M059J (cell line): ENCODE results near the gene SLC38A10. TPM values are rescaled to one million over a fixed set of nuclear protein-coding genes. Genes with fewer than 3 reads are reported as not detected.

Experiments used
- DNase-seq: peaks from one replicate; pipeline ENCODE4 v3.0.0-alpha.2; 2012; ENCODE audit warnings: low read depth
- total RNA-seq: library from RNA; depleted of rRNA; stranded (reverse); fragments of >200 nt; shearing (Covaris generic); gene quantifications from 2 replicates; pipeline ENCODE4 v1.2.3, GENCODE V29; 2014

SLC38A10 gene
- total RNA-seq, 1 experiment from 2014 or later = 119 TPM

GRCh38 chr17:81298991-81299738 lies 4.1 kb upstream of the SLC38A10 start:
- no peak for DNase-seq

- DNase-seq = no peak
These were observed 3.4 kb upstream of the SLC38A10 start for GRCh38 chr17:81298325-81298990.

GRCh38 chr17:81295676-81296381 lies 722 bp upstream of the SLC38A10 start:
- peak; percentile 70 for DNase-seq

GRCh38 chr17:81294512-81295030 lies 536 bp downstream of the SLC38A10 start:
- DNase-seq = peak; percentile 9

- no peak for DNase-seq
These were observed 2.7 kb downstream of the SLC38A10 start for GRCh38 chr17:81292450-81292849.

- DNase-seq = peak; percentile 9
These were observed 3.4 kb downstream of the SLC38A10 start for GRCh38 chr17:81291662-81292061.

GRCh38 chr17:81290230-81290629 lies 4.9 kb downstream of the SLC38A10 start:
- DNase-seq = no peak

GRCh38 chr17:81289627-81290026 lies 5.5 kb downstream of the SLC38A10 start:
- no peak for DNase-seq

- DNase-seq = no peak
These were observed 6.4 kb downstream of the SLC38A10 start for GRCh38 chr17:81288715-81289114.

- DNase-seq = no peak
These were observed 7.2 kb downstream of the SLC38A10 start for GRCh38 chr17:81287741-81288430.

- DNase-seq = no peak
These were observed 8.0 kb downstream of the SLC38A10 start for GRCh38 chr17:81287152-81287551.

- DNase-seq = no peak
These were observed 8.5 kb downstream of the SLC38A10 start for GRCh38 chr17:81286491-81287145.

GRCh38 chr17:81285894-81286293 lies 9.2 kb downstream of the SLC38A10 start:
- DNase-seq = no peak

GRCh38 chr17:81285179-81285878 lies 9.8 kb downstream of the SLC38A10 start:
- no peak for DNase-seq

GRCh38 chr17:81282876-81283275 lies 12.2 kb downstream of the SLC38A10 start:
- DNase-seq = no peak

GRCh38 chr17:81282141-81282540 lies 13.0 kb downstream of the SLC38A10 start:
- DNase-seq = no peak

GRCh38 chr17:81280571-81280970 lies 14.5 kb downstream of the SLC38A10 start:
- no peak for DNase-seq

- DNase-seq = no peak
These were observed 15.5 kb downstream of the SLC38A10 start for GRCh38 chr17:81279278-81280275.

- DNase-seq = no peak
These were observed 16.3 kb downstream of the SLC38A10 start for GRCh38 chr17:81278831-81279230.
